ENCODE results near the gene PPM1H. TPM values are rescaled to one million over a fixed set of nuclear protein-coding genes. Genes with fewer than 3 reads are reported as not detected.
"Not testable (repeated sequence)": the region's sequence is repeated elsewhere in the genome, so short reads cannot be mapped to it uniquely, and the experiment has no call there.

The PPM1H gene
- polyA plus RNA-seq, 1 donor: 29.5 TPM

DNA sequence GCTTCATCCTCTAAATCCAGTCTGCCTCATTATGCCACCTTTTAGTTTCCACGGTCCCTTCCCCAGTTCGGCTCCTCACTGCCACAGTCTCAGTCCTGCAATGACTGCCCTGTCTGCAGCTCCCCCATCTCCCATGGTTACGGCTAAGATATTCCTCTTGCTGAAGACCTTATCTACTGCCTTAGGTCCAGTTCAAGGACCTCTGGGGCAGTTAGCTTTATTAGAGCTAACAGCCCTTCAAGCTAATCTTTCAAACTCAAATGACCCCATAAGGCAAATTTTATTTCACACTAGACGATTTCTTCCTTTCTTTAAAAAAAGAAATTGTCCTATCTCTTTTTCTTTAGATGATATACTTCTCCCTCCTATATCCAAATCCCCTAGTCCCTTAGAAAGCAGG is 253.6 kb downstream of the PPM1H start:
- DNase-seq: no peak

DNA sequence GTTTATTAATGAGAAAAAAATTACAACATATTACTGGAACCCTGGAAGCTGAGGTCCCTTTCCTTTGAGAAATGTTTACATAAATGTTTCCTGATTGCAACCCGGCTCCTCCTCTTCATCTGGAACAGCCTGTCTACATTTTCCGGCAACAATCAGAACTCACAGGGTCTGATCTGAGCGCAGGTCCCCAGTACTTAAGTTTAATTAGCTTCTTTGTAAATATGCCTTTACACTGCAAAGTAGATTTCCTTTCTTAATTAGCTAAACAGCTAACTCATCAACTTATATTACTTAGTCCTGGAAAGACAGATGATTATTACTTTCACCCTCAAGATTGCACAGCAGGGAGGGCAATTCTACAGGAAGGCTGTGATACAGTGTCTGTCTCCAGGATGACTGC is 255.3 kb downstream of the PPM1H start:
- no peak for DNase-seq

DNA sequence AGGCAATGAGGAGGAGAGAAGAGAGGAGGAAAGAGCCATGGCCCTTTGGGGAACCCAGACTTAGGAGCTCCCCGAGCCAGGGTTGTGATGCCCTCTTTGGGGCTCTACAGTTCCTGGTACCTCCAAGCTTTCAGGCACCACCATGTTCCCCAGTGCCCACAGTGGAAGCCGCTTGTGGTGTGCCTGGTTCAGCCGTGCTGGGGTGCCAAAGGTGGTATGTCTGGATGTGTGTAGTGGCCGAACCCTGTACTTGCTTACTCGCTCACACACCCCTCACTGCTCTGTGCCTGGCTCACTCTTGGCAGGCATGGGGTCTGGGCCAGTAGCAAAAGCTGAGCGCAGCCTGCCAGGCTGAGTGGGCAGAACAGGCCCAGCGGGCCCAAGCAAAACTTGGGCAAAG is 257.6 kb downstream of the PPM1H start:
- no peak for DNase-seq

DNA sequence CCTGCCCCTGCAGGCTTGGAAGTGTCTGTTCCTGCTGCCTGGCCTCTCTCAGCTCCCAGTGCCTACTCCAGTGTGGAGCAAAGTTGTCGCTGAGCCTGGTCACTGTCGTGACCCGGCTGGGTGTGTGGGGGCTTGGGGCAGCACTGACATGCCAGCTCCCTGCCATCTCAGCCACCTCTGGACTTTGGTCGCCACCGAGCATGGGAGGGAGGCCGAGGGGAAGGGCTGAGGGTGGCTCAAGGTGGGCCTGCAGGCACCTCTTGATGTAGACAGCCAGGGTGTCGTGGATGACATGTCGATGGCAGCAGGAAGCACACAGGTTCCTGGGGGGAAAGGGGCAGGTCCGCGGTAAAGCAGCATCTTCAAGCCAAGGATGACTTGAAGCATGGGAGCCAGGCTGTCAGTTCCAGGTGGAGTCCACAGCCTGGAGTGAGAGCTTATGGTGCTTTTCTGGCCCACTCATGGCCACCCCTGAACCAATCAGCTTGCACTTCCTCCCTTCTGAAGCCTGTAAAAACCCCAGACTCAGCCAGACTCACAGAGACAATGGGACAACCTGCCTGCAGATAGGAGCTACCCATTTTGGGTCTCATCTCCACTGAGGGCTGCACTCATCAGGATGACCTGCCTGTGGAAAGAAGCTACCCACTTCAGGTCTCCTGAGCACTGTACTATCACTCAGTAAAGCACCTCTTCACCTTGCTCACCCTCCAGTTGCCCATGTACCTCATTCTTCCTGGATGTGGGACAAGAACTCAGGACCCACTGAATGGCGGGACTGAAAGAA is 258.2 kb downstream of the PPM1H start:
- no peak for DNase-seq

DNA sequence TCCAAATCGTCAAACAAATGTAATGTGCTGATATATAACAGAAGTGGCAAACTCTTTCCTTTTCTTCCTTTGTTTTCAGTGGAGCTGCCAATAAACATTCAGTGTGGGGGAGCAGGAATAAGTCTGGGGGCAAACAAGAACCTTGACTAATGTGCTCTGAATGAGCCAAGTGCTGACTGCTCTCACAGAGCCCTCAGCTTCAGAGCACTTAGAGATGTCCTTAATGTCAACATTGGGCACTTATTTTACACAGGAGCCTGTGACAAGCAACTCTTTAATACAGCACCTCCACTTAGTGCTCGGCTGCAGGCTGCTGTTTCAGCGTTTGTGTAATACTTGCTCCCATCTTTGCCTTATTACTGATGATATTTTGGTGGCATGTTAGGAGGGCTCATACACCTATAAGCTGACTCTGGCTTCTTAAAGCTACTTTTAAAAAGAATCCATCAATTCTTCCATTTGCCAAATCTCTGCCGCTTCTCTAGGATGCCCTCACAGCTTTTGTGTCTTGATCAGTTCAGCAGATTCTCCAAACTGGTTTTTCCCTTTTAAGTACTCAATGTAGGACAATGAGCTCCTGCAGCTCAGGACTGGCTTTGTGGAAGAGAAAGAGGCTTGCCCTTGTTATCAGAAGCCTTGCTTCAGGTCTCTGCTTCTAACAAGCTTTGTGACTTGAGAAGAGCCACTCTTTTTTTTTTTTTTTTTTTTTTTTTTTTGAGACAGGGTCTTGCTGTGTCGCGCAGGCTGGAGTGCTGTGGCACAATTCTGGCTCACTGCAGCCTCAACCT is 261.7 kb downstream of the PPM1H start:
- no peak for DNase-seq

DNA sequence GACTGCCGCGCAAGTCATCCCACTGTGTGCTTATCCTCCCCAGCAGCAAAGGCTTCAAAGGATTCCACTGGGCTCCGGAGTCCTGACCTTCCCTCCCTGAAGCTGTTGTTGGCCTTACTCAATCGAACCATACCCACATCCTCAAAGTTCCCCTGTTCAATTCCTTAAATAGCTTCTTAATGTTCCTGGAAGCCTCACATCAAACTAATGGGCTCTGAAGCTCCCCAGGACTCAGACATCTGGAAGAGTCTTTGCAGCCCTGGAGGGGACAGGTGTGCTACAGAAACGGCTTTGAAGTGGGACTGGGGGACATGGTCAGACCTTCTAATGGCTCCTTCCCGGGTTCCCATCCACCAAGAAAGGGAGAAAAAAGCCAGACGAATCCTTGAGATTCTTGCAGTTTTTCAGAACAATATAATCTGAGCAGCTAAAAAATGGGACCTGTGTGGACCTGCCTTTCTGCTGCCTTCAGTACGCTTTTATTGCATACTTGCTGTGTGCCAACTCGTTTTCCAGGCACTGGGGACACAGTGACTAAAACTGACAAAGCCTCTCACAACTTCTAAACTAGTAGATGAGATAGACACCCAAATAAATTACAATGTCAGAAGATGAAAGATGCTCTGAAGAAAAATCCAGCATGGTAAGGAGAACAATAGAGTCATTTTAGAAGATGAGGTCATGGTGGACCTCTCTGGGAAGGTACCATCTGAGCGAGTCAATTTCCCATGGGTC is 263.8 kb downstream of the PPM1H start:
- no peak for DNase-seq

DNA sequence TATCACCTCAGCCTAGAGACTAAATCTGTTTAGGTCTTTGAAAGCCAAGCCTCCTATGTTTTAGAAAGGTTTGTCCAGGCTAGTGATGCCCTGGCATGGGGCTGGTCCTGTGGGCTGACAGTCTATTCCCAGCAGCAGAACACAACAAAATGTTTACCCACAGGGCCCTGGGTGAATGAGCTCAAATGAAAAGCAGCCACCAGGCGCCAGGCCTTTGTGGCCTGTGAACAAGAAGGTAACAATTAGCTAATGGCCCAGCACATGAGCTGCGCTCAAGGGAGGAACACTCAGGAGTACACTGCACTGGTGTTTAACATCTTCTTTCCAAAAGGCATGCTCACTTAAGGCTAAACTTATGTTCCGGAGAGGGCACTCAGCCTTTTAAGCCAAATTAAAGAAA is 266.2 kb downstream of the PPM1H start:
- no peak for DNase-seq

DNA sequence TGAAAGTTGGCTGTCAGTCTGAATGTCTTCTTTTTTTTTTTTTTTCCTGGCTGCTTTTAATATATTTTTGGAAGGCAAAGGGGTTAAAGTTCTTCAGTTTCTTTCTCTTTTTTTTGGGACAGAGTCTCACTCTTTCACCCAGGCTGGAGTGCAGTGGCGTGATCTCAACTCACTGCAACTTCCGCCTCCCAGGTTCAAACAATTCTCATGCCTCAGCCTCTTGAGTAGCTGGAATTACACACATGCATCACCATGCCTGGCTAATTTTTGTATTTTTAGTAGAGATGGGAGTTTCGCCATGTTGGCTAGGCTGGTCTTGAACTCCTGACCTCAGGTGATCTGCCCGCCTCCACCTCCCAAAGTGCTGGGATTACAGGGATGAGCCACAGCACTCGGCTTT is 270.0 kb downstream of the PPM1H start:
- DNase-seq: not testable (repeated sequence)

DNA sequence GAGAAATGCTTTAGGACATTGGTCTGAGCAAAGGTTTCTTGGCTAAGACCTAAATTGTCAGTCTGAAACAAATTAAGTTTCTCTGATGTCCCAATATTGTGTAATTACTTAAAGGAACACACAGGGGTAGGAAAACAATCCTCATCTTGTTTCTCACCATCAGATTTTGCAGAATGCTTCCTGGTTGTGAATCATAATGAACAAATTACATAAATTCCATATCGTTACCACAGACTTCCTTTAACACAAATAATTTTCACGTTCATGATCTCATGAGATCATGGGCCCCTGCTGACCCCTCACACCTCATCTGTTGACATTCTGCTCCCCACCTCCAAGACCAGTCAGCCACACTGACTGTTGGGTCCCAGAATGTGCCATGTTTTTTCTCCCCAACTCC is 274.2 kb downstream of the PPM1H start:
- DNase-seq: no peak

DNA sequence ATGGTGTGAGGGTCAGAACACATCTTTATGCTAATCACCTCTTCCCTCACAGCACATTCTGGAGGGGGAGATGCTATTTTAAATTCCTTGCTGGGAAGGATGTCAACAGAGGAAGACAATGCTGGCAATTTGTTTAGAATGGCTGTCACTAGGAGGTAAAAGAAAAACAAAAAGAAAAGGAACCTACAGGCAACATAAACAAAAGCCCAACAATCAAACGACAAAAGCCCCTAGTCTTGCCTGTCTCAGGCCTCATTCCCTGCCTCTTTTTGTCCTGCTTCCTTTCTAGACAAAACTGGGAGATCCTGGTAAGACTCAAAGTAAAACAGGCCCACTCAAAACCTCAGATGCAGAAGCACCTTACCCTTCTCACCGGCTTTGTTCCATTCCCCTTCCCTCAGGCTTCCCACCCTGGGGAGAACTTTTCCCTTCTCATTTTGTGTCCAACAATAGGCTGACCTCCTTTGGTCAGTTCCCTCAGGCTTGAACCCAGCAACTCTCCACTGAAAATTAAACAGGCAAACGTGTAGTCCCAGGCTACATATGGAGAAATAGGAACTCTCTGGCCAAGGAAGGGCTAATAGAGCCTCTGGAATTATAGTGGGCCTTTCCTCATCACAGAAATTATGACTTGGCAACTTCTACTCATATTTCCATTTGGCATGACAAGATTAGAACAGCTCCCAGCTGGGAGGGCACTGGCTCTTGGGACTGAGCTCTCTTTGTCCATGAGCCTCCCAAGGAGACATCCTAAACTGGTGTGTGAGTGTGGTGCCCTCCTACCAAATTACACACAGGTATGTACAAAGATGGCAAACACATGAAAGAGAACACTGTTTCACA is 275.3 kb downstream of the PPM1H start:
- DNase-seq: no peak

DNA sequence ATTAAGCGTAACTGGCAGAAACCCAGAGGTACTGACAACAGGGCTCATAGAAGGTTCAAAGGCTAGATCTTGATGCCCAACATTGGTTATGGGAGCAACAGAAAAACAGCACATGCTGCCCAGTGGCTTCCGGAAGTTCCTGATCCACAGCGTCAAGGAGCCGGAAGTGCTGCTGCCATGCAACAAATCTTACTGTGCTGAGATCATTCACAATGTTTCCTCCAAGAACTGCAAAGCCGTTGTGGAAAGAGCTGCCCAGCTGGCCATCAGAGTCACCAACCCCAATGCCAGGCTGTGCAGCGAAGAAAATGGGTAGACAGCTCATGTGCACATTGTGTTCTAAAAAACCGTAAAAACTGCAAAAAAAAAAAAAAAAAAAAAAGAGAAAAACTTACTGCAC is 276.0 kb downstream of the PPM1H start:
- no peak for DNase-seq

DNA sequence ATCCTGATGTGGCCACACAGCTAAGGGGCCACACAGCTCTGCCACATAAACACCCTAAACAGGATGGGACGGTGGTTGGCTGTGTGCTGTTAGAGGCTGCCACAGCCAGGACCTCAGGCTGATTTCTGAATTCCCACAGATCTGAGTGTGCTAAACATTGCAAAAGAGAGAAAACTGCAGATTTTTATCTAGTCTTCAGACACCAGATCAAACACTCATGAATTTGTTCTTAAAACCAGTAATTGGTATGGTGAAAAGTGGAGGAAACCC is 277.7 kb downstream of the PPM1H start:
- no peak for DNase-seq

DNA sequence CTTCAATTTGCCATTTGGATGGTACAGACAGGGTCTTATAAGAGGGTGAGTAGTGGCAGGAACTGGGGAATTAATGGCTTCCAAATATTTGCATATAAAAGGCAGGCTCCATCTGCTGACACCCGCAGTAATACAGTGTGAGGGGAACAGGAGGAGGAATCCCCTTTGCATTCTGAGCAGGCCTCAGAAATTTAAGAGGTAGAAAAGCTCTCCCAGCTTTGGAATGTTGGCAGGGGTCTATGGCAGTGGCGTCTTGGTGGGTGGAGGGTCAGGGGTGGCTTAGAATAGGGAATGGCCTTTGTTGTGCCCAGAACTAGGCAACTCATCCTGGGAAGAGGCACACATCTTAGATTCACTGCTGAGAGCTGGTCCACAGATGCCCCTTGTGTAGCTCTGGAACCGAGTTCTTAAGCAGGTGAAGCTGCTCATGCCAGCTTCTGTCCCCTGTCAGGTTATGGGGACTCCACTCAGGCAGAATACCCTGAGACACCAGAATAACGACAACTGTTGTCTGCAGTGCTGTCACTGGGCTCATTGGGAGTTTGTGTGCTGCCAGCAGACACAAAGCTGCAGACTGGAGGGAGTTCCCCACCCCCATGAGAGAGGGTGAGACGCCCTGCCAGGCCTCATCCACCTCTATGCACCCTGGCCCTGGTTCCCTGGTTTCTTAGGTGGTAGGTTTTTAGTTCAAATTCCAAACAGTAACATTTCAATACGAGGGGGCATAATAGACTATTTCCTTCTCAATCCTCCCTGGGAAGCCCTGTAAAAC is 278.2 kb downstream of the PPM1H start:
- no peak for DNase-seq

DNA sequence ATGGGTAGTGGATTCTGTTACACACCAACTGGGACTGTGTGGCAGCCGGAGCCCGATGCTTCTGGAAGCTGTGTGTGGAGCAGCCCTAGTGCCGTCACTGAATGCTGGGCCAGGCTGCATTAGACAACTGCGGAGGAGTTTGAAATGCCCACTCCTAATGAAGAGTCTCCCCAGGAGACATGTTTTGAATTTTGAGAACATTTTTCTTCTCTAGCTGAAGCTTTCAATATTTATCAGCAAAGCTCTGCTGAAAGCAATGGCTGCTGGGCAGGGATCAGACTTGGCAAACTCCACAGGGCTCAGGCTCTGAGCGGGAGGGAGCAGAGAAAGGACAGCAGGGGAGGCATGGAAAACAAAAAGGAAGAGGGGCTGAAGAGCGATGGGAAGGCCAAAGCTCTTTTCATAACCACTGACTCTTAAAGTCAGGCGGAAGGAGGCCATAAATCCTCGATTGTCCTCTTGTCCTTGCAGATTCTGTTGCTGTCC is 279.2 kb downstream of the PPM1H start:
- DNase-seq: no peak

DNA sequence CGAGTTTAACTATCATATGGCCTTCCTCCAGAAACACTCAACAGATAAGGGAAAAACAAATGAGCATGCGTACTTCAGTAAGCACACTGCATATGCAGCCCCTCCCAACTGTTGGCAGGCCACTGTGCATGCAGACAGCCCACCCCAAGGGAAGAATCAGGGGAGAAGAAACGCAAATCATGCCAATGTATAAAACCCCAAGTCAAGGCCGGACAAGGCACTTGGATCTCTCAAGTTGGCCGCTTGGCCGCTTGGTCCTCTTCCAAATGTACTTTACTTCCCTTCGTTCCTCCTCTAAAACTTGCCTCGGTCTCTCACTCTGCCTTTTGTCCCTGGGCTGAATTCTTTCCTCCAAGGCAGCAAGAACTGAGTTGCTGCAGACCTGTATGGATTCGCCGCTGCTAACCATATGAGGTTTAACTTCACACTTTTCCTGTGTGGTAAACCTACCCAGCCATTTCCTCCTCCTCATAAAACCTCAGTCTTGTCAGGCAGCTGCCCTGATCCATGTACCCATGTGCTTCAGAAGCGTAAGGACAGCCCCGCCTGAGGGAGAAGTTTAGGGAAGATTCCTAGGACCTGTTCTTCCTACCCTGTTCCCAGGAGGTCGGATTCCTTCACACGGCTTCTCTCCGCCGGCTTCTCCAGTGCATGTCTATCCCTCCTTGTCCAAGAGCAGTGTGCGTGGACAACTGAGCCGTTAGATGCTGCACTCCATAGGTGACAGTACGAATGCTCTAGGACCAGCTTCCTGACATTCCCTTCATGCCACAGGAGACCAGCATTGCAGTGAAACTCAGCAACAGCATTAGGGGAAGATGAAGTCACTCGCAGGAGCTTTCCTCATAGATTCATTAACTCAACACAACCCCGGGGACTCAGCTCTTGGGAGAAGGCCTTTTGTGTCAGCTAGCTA is 280.4 kb downstream of the PPM1H start:
- no peak for DNase-seq

DNA sequence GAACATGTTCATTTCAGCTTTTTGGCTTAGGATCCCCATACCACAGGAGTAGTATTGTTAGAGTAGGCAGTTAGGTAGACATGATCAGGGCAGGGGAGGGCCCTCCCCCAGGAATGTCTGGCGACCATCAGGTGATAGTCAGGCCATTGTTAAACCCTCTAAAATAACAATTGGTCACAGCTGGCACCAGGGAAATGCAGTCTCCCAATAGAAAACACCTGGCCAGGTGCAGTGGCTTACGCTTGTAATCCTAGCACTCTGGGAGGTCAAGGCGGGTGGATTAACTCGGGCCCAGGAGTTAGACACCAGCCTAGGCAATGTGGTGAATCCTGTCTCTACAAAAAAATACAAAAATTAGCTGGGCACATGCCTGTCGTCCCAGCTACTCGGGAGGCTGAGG is 281.2 kb downstream of the PPM1H start:
- no peak for DNase-seq

DNA sequence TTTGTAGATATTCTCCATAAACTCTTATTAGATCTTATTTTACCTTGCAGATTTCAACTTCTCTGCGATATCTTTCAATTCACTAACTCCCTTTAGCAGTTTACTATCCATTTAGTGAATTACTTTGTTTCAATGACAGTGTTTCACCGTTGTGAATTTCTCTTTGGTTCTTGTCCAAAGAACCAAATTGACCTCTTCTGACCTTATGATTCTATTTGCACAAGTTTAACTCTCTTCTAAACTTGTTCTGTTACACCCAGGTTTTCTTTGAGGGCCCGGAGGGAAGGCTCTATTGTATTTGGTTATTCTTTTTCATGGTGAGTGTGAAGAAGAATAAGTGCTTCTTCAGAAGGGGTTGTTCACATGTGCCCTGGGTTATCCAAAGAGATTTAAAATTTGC is 281.6 kb downstream of the PPM1H start:
- no peak for DNase-seq

DNA sequence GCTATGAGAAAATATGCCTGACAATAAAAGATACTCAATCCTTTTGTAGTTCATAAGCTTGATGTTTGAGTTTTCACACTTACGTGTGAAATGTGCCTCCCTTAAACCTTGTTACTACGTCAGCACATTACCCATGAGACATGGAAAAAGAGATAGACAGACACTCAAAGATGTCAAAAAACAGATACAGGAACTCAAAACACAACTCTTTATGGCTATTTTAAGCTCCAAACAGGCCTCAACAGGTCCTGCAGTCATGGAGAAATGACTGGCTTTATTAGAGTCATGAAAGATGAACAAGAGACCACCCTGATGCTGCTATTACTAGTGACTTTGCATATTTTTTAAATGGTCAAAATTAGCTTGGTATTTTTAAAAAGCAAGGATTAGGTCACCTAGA is 283.8 kb downstream of the PPM1H start:
- DNase-seq: no peak

DNA sequence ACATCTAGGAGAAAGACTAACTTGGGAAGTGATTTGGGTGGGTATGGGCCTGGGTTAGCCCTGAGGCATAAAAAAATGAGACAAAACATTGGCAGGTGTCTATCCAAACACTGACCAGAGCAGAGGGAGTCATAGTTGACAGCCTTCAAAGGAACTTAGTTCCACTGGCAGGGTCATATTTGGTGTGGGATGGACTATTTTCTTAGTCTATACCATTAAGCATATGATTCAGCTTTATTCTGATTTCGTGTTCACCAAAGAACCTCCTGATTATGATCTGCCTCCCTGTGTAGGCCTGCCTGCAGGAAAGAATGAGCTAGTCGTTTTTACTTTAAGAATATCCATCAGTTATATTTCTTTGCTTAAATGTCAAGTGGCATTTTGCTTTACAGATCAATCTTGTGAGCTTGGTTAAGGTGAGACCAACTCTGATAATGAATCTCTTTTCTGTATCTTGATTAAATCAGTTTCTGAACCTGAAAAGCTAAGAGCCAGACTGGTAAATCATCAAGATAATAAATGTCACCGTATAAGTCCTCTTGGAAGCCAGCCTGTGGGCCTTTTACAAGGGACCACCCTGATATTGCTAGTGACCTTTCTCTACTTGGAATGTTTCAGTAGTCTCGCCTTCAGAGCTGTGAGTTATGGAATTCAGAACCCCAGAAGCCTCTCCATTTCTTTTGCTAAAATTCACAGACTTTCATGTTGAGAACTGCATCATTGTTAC is 285.4 kb downstream of the PPM1H start:
- DNase-seq: no peak

DNA sequence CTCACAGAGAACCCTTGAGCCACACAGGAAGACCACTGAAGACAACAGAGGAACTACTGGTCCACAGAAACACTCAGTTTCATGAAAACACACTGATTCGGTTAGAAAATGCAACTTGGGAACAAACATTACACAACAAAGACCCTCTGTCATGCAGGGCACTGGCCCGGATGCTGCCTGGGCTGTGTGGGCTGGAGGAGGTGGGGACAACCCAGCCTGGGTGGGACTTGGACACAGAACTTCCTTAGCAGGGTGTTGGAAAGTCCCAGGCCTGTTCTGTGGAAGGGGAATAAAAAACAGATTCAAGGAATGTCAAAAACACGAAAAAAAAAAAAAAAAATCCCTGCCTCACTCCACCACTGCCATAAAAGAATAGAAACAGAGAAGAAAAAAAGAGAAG is 287.4 kb downstream of the PPM1H start:
- DNase-seq: no peak
